Hepatocyte (in vitro differentiated cells): ENCODE measurements around the gene CLCN4.

Experiments
- CTCF ChIP-seq: fragments of 200-600 bp; sonication (generic); IDR thresholded peaks from 2 replicates; pipeline ENCODE4 v1.5.1; 2016; ENCODE audit warnings: antibody characterized with exemption, mild to moderate bottlenecking; ENCODE audit not compliant: poor library complexity
- EZH2 ChIP-seq: fragments of 200-600 bp; sonication (generic); IDR thresholded peaks from 2 replicates; pipeline ENCODE4 v1.6.1; 2016; ENCODE audit warnings: antibody characterized with exemption, mild to moderate bottlenecking, borderline replicate concordance

- TF ChIP-seq EZH2 (no peak), CTCF (no peak)
Observed at GRCh38 chrX:10223276-10223675, 66.5 kb downstream of the CLCN4 start.
